Smooth muscle cell (in vitro differentiated cells): ENCODE data around the gene NRDE2. TPM values are rescaled to one million over a fixed set of nuclear protein-coding genes. Genes with fewer than 3 reads are reported as not detected.

ENCODE experiments used
- DNase-seq: peaks from one replicate; lab custom pipeline; 2025; ENCODE audit not compliant: unreplicated experiment; lab: John Stamatoyannopoulos, UW
- H2AFZ ChIP-seq: fragments of 200-600 bp; sonication (generic); 2 replicates; pipeline ENCODE4 v1.6.0; 2016; ENCODE audit warnings: antibody characterized with exemption, low read depth, mild to moderate bottlenecking
- H3F3A ChIP-seq: fragments of 200-600 bp; sonication (generic); 2 replicates; pipeline ENCODE4 v1.6.0; 2017; ENCODE audit warnings: antibody characterized with exemption, low read depth
- H3K27ac ChIP-seq: fragments of 200-600 bp; sonication (generic); 2 replicates; pipeline ENCODE4 v1.5.1; 2016; ENCODE audit warnings: low read depth, mild to moderate bottlenecking
- H3K27me3 ChIP-seq: fragments of 200-600 bp; sonication (generic); 2 replicates; pipeline ENCODE4 v1.6.1; 2016; ENCODE audit warnings: low read depth, mild to moderate bottlenecking
- H3K36me3 ChIP-seq: fragments of 200-600 bp; sonication (generic); 2 replicates; pipeline ENCODE4 v1.5.1; 2016; ENCODE audit warnings: low read depth
- H3K4me1 ChIP-seq: fragments of 200-600 bp; sonication (generic); 2 replicates; pipeline ENCODE4 v1.5.1; 2016; ENCODE audit warnings: low read depth
- H3K4me2 ChIP-seq: fragments of 200-600 bp; sonication (generic); 2 replicates; pipeline ENCODE4 v1.6.0; 2016; ENCODE audit warnings: mild to moderate bottlenecking
- H3K4me3 ChIP-seq: fragments of 200-600 bp; sonication (generic); 2 replicates; pipeline ENCODE4 v1.5.1; 2016; ENCODE audit warnings: mild to moderate bottlenecking
- H3K79me2 ChIP-seq: fragments of 200-600 bp; sonication (generic); 2 replicates; pipeline ENCODE4 v1.6.0; 2016; ENCODE audit warnings: low read depth, mild to moderate bottlenecking
- H3K9ac ChIP-seq: fragments of 200-600 bp; sonication (generic); 2 replicates; pipeline ENCODE4 v1.6.0; 2016; ENCODE audit warnings: low read depth
- H3K9me3 ChIP-seq: fragments of 200-600 bp; sonication (generic); replicated peaks from 2 replicates; pipeline ENCODE4 v1.5.1; 2016; ENCODE audit warnings: low read depth
- H4K20me1 ChIP-seq: fragments of 200-600 bp; sonication (generic); 2 replicates; pipeline ENCODE4 v1.6.0; 2016; ENCODE audit warnings: low read depth
- CTCF ChIP-seq: fragments of 200-600 bp; sonication (generic); IDR thresholded peaks from 2 replicates; pipeline ENCODE4 v1.5.1; 2017; ENCODE audit warnings: borderline replicate concordance, mild to moderate bottlenecking, antibody characterized with exemption; ENCODE audit not compliant: insufficient read depth, poor library complexity, severe bottlenecking
- WGBS: methylation state at CpG from one replicate; pipeline ENCODE4 v1.1.7; 2016; ENCODE audit warnings: low lambda C conversion rate; 5-methylcytosine and 5-hydroxymethylcytosine counted together
- polyA plus RNA-seq: library from polyadenylated mRNA; unstranded; fragments of >200 nt; fragmentation: Nextera tagmentation; extraction: Ambion mirVana; gene quantifications from 2 replicates; pipeline ENCODE4 v1.2.1, GENCODE V29; 2016
- total RNA-seq: library from RNA; depleted of rRNA; stranded (reverse); fragments of >200 nt; gene quantifications from 2 replicates; pipeline ENCODE4 v1.2.3, GENCODE V29; 2014

Gene NRDE2
- total and polyA plus RNA-seq, 2 experiments from 2014 or later = 8.0 to 9.9 TPM

GRCh38 chr14:90275820-90276219 is 55.9 kb downstream of the NRDE2 start:
- Histone ChIP-seq H3K27me3 (no peaks in the 10 kb centered on the region), H3K9me3 (no peaks in the 10 kb centered on the region), H4K20me1 (no peaks in the 10 kb centered on the region), H3F3A (peaks cover 14% of the 10 kb centered on the region), H3K4me3 (no peak overlapping the region), H3K4me1 (no peaks in the 10 kb centered on the region), H3K36me3 (peaks cover 7% of the 10 kb centered on the region), H3K79me2 (no peaks in the 10 kb centered on the region), H3K9ac (peak overlapping the region; percentile 77), H2AFZ (no peak overlapping the region), H3K27ac (peak overlapping the region; percentile 88), H3K4me2 (peak overlapping the region; percentile 48)
- DNase-seq = no peak
- 68% methylated on average over 8 of the region's 8 CpGs for WGBS
- TF ChIP-seq CTCF = no peak

- no peaks in the 10 kb centered on the region for H4K20me1 ChIP-seq
- peak overlapping the region; percentile 77 for H3K9ac ChIP-seq
- H3K79me2 ChIP-seq = no peaks in the 10 kb centered on the region
- H3K4me3 ChIP-seq = no peak overlapping the region
- H3K27ac ChIP-seq = peak overlapping the region; percentile 88
- no peaks in the 10 kb centered on the region for H3K27me3 ChIP-seq
- peaks cover 14% of the 10 kb centered on the region for H3F3A ChIP-seq
- 87% methylated on average over 9 of the region's 9 CpGs for WGBS
- TF ChIP-seq CTCF = no peak
- H3K9me3 ChIP-seq = no peaks in the 10 kb centered on the region
- no peak for DNase-seq
- H3K4me2 ChIP-seq = peak overlapping the region; percentile 48
- H3K4me1 ChIP-seq = no peaks in the 10 kb centered on the region
- H3K36me3 ChIP-seq = peaks cover 10% of the 10 kb centered on the region
- H2AFZ ChIP-seq = no peak overlapping the region
Observed at GRCh38 chr14:90275458-90275814, 56.3 kb downstream of the NRDE2 start.

GRCh38 chr14:90274808-90275457 is 56.8 kb downstream of the NRDE2 start:
- peaks cover 14% of the 10 kb centered on the region for H3K36me3 ChIP-seq
- no peaks in the 10 kb centered on the region for H3K27me3 ChIP-seq
- 45% methylated on average over 8 of the region's 8 CpGs for WGBS
- TF ChIP-seq CTCF = no peak
- DNase-seq = no peak
- no peaks in the 10 kb centered on the region for H4K20me1 ChIP-seq
- H3K4me2 ChIP-seq = peak overlapping the region; percentile 48
- peak overlapping the region; percentile 77 for H3K9ac ChIP-seq
- H3F3A ChIP-seq = peaks cover 14% of the 10 kb centered on the region
- H3K27ac ChIP-seq = peak overlapping the region; percentile 88
- no peak overlapping the region for H3K4me3 ChIP-seq
- no peaks in the 10 kb centered on the region for H3K4me1 ChIP-seq
- H3K9me3 ChIP-seq = no peaks in the 10 kb centered on the region
- no peak overlapping the region for H2AFZ ChIP-seq
- no peaks in the 10 kb centered on the region for H3K79me2 ChIP-seq

- no peak overlapping the region for H3K4me3 ChIP-seq
- H3F3A ChIP-seq = peaks cover 14% of the 10 kb centered on the region
- H2AFZ ChIP-seq = no peak overlapping the region
- no peak overlapping the region for H3K4me2 ChIP-seq
- peak overlapping the region; percentile 88 for H3K27ac ChIP-seq
- 86% methylated on average over 9 of the region's 9 CpGs for WGBS
- no peaks in the 10 kb centered on the region for H3K79me2 ChIP-seq
- peaks cover 20% of the 10 kb centered on the region for H3K36me3 ChIP-seq
- no peaks in the 10 kb centered on the region for H3K27me3 ChIP-seq
- no peak overlapping the region for H3K9ac ChIP-seq
- H3K4me1 ChIP-seq = no peaks in the 10 kb centered on the region
- H4K20me1 ChIP-seq = peaks cover 3% of the 10 kb centered on the region
- DNase-seq = no peak
- TF ChIP-seq CTCF = no peak
- no peaks in the 10 kb centered on the region for H3K9me3 ChIP-seq
Observed at GRCh38 chr14:90274019-90274418, 57.7 kb downstream of the NRDE2 start.
